HPDE6-E6E7 (cell line): ENCODE data around the gene CGB8.
"Not testable (repeated sequence)": the region's sequence is repeated elsewhere in the genome, so short reads cannot be mapped to it uniquely, and the experiment has no call there.

ENCODE experiments used
- DNase-seq: peaks from one replicate; pipeline ENCODE4 v3.0.0; 2011; ENCODE audit warnings: missing footprints; ENCODE audit errors: extremely low spot score

CGB8 gene

GRCh38 chr19:49064768-49065611 is 16.1 kb upstream of the CGB8 start, which contains the start of gene NTF4:
Gene NTF4, minus strand, starts transcription at chr19:49064818. Its CDS starts 2,821 bp downstream, at chr19:49061997.
- peak; percentile 85 for DNase-seq

GRCh38 chr19:49064029-49064629 is 15.2 kb upstream of the CGB8 start:
- DNase-seq = peak; percentile 84

- DNase-seq = no peak
These were observed 12.5 kb upstream of the CGB8 start for GRCh38 chr19:49061445-49061844.

- DNase-seq = no peak
These were observed 12.1 kb upstream of the CGB8 start for GRCh38 chr19:49061000-49061399.

GRCh38 chr19:49059053-49059452 is 10.1 kb upstream of the CGB8 start:
- DNase-seq = no peak

- DNase-seq = no peak
These were observed 9.7 kb upstream of the CGB8 start for GRCh38 chr19:49058562-49058961.

- DNase-seq = peak; percentile 74
These were observed 8.8 kb upstream of the CGB8 start, which contains the start of gene CGB7 for GRCh38 chr19:49057636-49058234. Gene CGB7, minus strand, starts transcription at chr19:49057749. Its CDS starts 2,374 bp downstream, at chr19:49055375.

GRCh38 chr19:49056902-49057596 is 8.1 kb upstream of the CGB8 start:
- not testable (repeated sequence) for DNase-seq

- peak; percentile 63 for DNase-seq
These were observed 7.4 kb upstream of the CGB8 start for GRCh38 chr19:49056101-49056901.

GRCh38 chr19:49050376-49051033 is 1.6 kb upstream of the CGB8 start:
- peak; percentile 71 for DNase-seq

- not testable (repeated sequence) for DNase-seq
These were observed 923 bp upstream of the CGB8 start for GRCh38 chr19:49049834-49050233.

- not testable (repeated sequence) for DNase-seq
These were observed 5.4 kb downstream of the CGB8 start, which contains the start of gene CGB5 for GRCh38 chr19:49043548-49043947. Gene CGB5, plus strand, starts transcription at chr19:49043848. Its CDS starts 362 bp downstream, at chr19:49044210.

- DNase-seq = not testable (repeated sequence)
These were observed 6.2 kb downstream of the CGB8 start for GRCh38 chr19:49042666-49043065.

GRCh38 chr19:49042177-49042576 is 6.7 kb downstream of the CGB8 start:
- DNase-seq = no peak

GRCh38 chr19:49039736-49040135 is 9.2 kb downstream of the CGB8 start:
- DNase-seq = not testable (repeated sequence)

GRCh38 chr19:49038557-49039276 is 10.2 kb downstream of the CGB8 start:
- DNase-seq = not testable (repeated sequence)

- DNase-seq = not testable (repeated sequence)
These were observed 10.8 kb downstream of the CGB8 start for GRCh38 chr19:49038111-49038510.

GRCh38 chr19:49036815-49037214 is 12.1 kb downstream of the CGB8 start, which contains the start of gene CGB1:
Gene CGB1, minus strand, starts transcription at chr19:49036895. Its CDS starts 184 bp downstream, at chr19:49036711.
- not testable (repeated sequence) for DNase-seq

GRCh38 chr19:49031642-49032301 is 17.1 kb downstream of the CGB8 start, which contains the start of gene CGB2:
Gene CGB2, plus strand, starts transcription at chr19:49031890. Its CDS starts 206 bp downstream, at chr19:49032096.
- DNase-seq = not testable (repeated sequence)
